Retinal pigment epithelial cell (primary cell): ENCODE measurements around the gene ZC3H14.

Experiments used
- DNase-seq: peaks from one replicate; pipeline ENCODE4 v3.0.0-alpha.2; 2010; ENCODE audit warnings: low read depth
- H3K4me3 ChIP-seq: 2 replicates; pipeline ENCODE4 v1.5.1; 2011; ENCODE audit warnings: mild to moderate bottlenecking, low read length, control low read depth, moderate library complexity
- CTCF ChIP-seq: conservative IDR thresholded peaks from 2 replicates; pipeline ENCODE4 v1.5.1; 2011; ENCODE audit warnings: low read depth, low read length, control low read depth, inconsistent platforms

Gene ZC3H14

GRCh38 chr14:88565427-88565826 lies 2.6 kb downstream of the ZC3H14 start:
- no peak overlapping the region for H3K4me3 ChIP-seq

GRCh38 chr14:88568196-88568595 lies 5.4 kb downstream of the ZC3H14 start:
- no peak overlapping the region for H3K4me3 ChIP-seq
- DNase-seq: no peak
- TF ChIP-seq CTCF: no peak

More at GRCh38 chr14:88565427-88565826, 2.6 kb downstream of the ZC3H14 start:
- no peak for TF ChIP-seq CTCF
- no peak for DNase-seq

GRCh38 chr14:88572117-88572516 lies 9.3 kb downstream of the ZC3H14 start:
- TF ChIP-seq CTCF: no peak
- DNase-seq: no peak
- H3K4me3 ChIP-seq: no peak overlapping the region

- no peak for TF ChIP-seq CTCF
- H3K4me3 ChIP-seq: no peak overlapping the region
- DNase-seq: no peak
Observed at GRCh38 chr14:88576222-88576621, 13.4 kb downstream of the ZC3H14 start.

- DNase-seq: no peak
- H3K4me3 ChIP-seq: no peak overlapping the region
- TF ChIP-seq CTCF: no peak
Observed at GRCh38 chr14:88584451-88584850, 21.6 kb downstream of the ZC3H14 start.

- no peak for TF ChIP-seq CTCF
- no peak overlapping the region for H3K4me3 ChIP-seq
- DNase-seq: no peak
Observed at GRCh38 chr14:88588081-88588480, 25.2 kb downstream of the ZC3H14 start.

GRCh38 chr14:88590173-88590572 lies 27.3 kb downstream of the ZC3H14 start:
- H3K4me3 ChIP-seq: no peak overlapping the region
- TF ChIP-seq CTCF: no peak
- DNase-seq: no peak
